ENCODE results near the gene RALBP1. TPM values are rescaled to one million over a fixed set of nuclear protein-coding genes. Genes with fewer than 3 reads are reported as not detected.

The RALBP1 gene
- total RNA-seq (2021; ENCODE audit: unreplicated experiment) (70.0 TPM), Bru-seq, nascent RNA (percentile 81 among the genes with signal in this experiment), BruChase-seq, experiment 1, labeled RNA remaining after a 2-hour chase (percentile 74 among the genes with signal in this experiment), BruChase-seq, experiment 2, labeled RNA remaining after a 6-hour chase (percentile 88 among the genes with signal in this experiment)
- 62.5 TPM for polyA plus RNA-seq (2012; ENCODE audit: insufficient read length)
- long read RNA-seq, full-length matches to known transcripts, result 97 of 175 reads
- long read RNA-seq, partial matches to known transcripts, result 67 of 175 reads
- long read RNA-seq, other reads (novel, unspliced or antisense), result 11 of 175 reads

- CTCF ChIA-PET, result no interaction called here
- TF ChIP-seq TCF7L2 (IDR thresholded peaks at IDR 0.05; ENCODE audit: low read depth, low read length) (no peak), SIN3A (IDR thresholded peaks at IDR 0.05; ENCODE audit: borderline replicate concordance, insufficient read depth, low read depth, low read length) (peak; percentile 81; the same call in 1 of the 2 replicates), REST (IDR thresholded peaks at IDR 0.05; ENCODE audit: insufficient read depth in 1 of 2, low read depth in 2 of 2, low read length in 1 of 2) (no peak), CTCF (IDR thresholded peaks at IDR 0.05) (no peak; the same call in 1 of the 2 replicates), POLR2AphosphoS5 (IDR thresholded peaks at IDR 0.05; ENCODE audit: low read depth, low read length) (peak; percentile 91)
Observed at GRCh38 chr18:9474983-9475642, at the start of gene RALBP1. RALBP1 (plus strand) TSS chr18:9475513; CDS start chr18:9513046, 37,533 bp downstream.

DNA sequence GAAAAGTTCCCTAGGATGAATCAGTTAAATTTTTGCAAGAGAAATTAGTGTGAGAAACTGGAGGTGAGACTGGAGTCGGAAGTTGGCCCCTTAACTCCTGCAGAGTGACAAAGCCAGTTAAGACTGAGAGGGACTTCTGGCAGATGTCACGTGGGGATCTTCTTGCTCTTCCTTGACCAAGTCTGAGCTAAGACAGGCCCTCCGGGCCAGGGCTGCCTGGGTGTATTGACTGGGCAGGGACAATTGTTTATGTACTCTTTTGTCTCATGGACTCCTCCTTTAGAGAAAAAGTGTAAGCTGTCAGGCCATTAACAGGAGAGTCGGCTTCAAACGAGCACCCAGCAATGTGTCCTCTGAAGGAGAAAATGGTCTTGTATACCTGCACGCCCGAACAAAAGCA is 48.6 kb upstream of the RALBP1 start:
- in situ Hi-C loops (cut with HindIII; ENCODE audit: low pct_unique_long_range_greater_than_20kb, low sequenced_read_pairs), result no loop called here
- intact Hi-C loops (cut with micrococcal nuclease; ENCODE audit: unreplicated experiment), result no loop called here
- Histone ChIP-seq H3K36me3 (ENCODE audit: control insufficient read depth, insufficient read depth, low read length) (no peaks in the 10 kb centered on the region), H3K27me3 (ENCODE audit: control insufficient read depth, insufficient read depth, low read length) (no peaks in the 10 kb centered on the region), H3K9me3 (ENCODE audit: control insufficient read depth, insufficient read depth, low read depth, low read length) (no peaks in the 10 kb centered on the region; the same call in 1 of the 2 replicates), H3K4me3 (ENCODE audit: low read depth in 2 of 2, low read length in 2 of 2) (no peak overlapping the region), H3K27ac (ENCODE audit: low read length) (no peak overlapping the region), H3K4me1 (ENCODE audit: control insufficient read depth, insufficient read depth, low read length) (no peaks in the 10 kb centered on the region)
- no peak for ATAC-seq
- no peak for TF ChIP-seq CTCF (IDR thresholded peaks at IDR 0.05)
- TF ChIP-seq SIN3A (IDR thresholded peaks at IDR 0.05; ENCODE audit: borderline replicate concordance, insufficient read depth, low read depth, low read length), result no peak
- no peak for TF ChIP-seq TCF7L2 (IDR thresholded peaks at IDR 0.05; ENCODE audit: low read depth, low read length)
- TF ChIP-seq POLR2AphosphoS5 (IDR thresholded peaks at IDR 0.05; ENCODE audit: low read depth, low read length), result no peak
- no peak for TF ChIP-seq REST (IDR thresholded peaks at IDR 0.05; ENCODE audit: insufficient read depth in 1 of 2, low read depth in 2 of 2, low read length in 1 of 2)
- no peak for DNase-seq (ENCODE audit: low read depth, low spot score)
- no TSS peak for BruUV-seq (replicated peaks)
- ChIA-PET POLR2A (no interaction called here), CTCF (no interaction called here)

More at GRCh38 chr18:9474983-9475642, at the start of gene RALBP1:
- BruUV-seq (replicated peaks), result no TSS peak
- Histone ChIP-seq H3K27ac (ENCODE audit: low read length) (peak within 1 kb of the TSS; percentile 97), H3K4me1 (ENCODE audit: control insufficient read depth, insufficient read depth, low read length) (peaks cover 14% of the 10 kb centered on the region), H3K27me3 (ENCODE audit: control insufficient read depth, insufficient read depth, low read length) (no peaks in the 10 kb centered on the region), H3K9me3 (ENCODE audit: control insufficient read depth, insufficient read depth, low read depth, low read length) (no peaks in the 10 kb centered on the region), H3K4me3 (ENCODE audit: low read depth in 2 of 2, low read length in 2 of 2) (peak within 1 kb of the TSS; percentile 86 to 93), H3K36me3 (ENCODE audit: control insufficient read depth, insufficient read depth, low read length) (no peaks in the 10 kb centered on the region; the same call in 1 of the 2 replicates)
- ATAC-seq, result peak; percentile 96
- in situ Hi-C loops (cut with HindIII; ENCODE audit: low pct_unique_long_range_greater_than_20kb, low sequenced_read_pairs), result no loop called here
- POLR2A ChIA-PET, result no interaction called here
- intact Hi-C loops (cut with micrococcal nuclease; ENCODE audit: unreplicated experiment), result no loop called here
- DNase-seq (ENCODE audit: low read depth, low spot score), result peak; percentile 90

Measured in Panc1 (cell line).